ENCODE measurements around the gene OR56B4.

Gene OR56B4

GRCh38 chr11:6077723-6078122 lies 29.8 kb upstream of the OR56B4 start:
- TF ChIP-seq CTCF (IDR thresholded peaks at IDR 0.05; ENCODE audit: low read length) (no peak), EZH2 (optimal IDR thresholded peaks at IDR 0.05; ENCODE audit: low read depth, low read length) (no peak), EZH2phosphoT487 (IDR thresholded peaks at IDR 0.05; ENCODE audit: low read length) (no peak)
- H3K79me2 ChIP-seq (ENCODE audit: low read length), result no peaks in the 10 kb centered on the region
- H3K27ac ChIP-seq (ENCODE audit: low read length), result no peak overlapping the region

GRCh38 chr11:6079463-6079862 lies 28.0 kb upstream of the OR56B4 start:
- no peak overlapping the region for H3K4me3 ChIP-seq (ENCODE audit: low read length)
- no peak for DNase-seq
- H4K20me1 ChIP-seq (ENCODE audit: insufficient read depth, low read length), result no peaks in the 10 kb centered on the region
- H3K79me2 ChIP-seq (ENCODE audit: low read length), result no peaks in the 10 kb centered on the region
- no peak overlapping the region for H3K9ac ChIP-seq (ENCODE audit: low read length)
- no peak overlapping the region for H3K4me2 ChIP-seq (ENCODE audit: low read depth, low read length)
- H3K4me1 ChIP-seq (ENCODE audit: low read length), result no peaks in the 10 kb centered on the region
- TF ChIP-seq EZH2phosphoT487 (IDR thresholded peaks at IDR 0.05; ENCODE audit: low read length), result no peak
- no peak for TF ChIP-seq CTCF (IDR thresholded peaks at IDR 0.05; ENCODE audit: low read length)
- no peak for TF ChIP-seq EZH2 (optimal IDR thresholded peaks at IDR 0.05; ENCODE audit: low read depth, low read length)
- no peaks in the 10 kb centered on the region for H3F3A ChIP-seq (ENCODE audit: insufficient read depth, low read length)
- H3K9me2 ChIP-seq (replicated peaks; ENCODE audit: insufficient read depth, low read length), result no peaks in the 10 kb centered on the region
- no peaks in the 10 kb centered on the region for H3K36me3 ChIP-seq (replicated peaks; ENCODE audit: insufficient read depth, low read length)
- H3K27ac ChIP-seq (ENCODE audit: low read length), result no peak overlapping the region
- no peaks in the 10 kb centered on the region for H3K27me3 ChIP-seq (replicated peaks; ENCODE audit: insufficient read depth, low read length)
- no peak overlapping the region for H2AFZ ChIP-seq (ENCODE audit: low read length)
- H3K9me3 ChIP-seq (replicated peaks; ENCODE audit: insufficient read depth, low read length), result no peaks in the 10 kb centered on the region

More at GRCh38 chr11:6077723-6078122, 29.8 kb upstream of the OR56B4 start:
- no peak overlapping the region for H2AFZ ChIP-seq (ENCODE audit: low read length)
- H3K9me2 ChIP-seq (replicated peaks; ENCODE audit: insufficient read depth, low read length), result no peaks in the 10 kb centered on the region
- H3K9ac ChIP-seq (ENCODE audit: low read length), result no peak overlapping the region
- H3K27me3 ChIP-seq (replicated peaks; ENCODE audit: insufficient read depth, low read length), result no peaks in the 10 kb centered on the region
- H3K4me1 ChIP-seq (ENCODE audit: low read length), result no peaks in the 10 kb centered on the region
- H4K20me1 ChIP-seq (ENCODE audit: insufficient read depth, low read length), result no peaks in the 10 kb centered on the region
- H3K4me3 ChIP-seq (ENCODE audit: low read length), result no peak overlapping the region
- H3K36me3 ChIP-seq (replicated peaks; ENCODE audit: insufficient read depth, low read length), result no peaks in the 10 kb centered on the region
- no peak overlapping the region for H3K4me2 ChIP-seq (ENCODE audit: low read depth, low read length)
- H3K9me3 ChIP-seq (replicated peaks; ENCODE audit: insufficient read depth, low read length), result no peaks in the 10 kb centered on the region
- DNase-seq, result no peak
- H3F3A ChIP-seq (ENCODE audit: insufficient read depth, low read length), result no peaks in the 10 kb centered on the region

- DNase-seq, result no peak
- H3F3A ChIP-seq (ENCODE audit: insufficient read depth, low read length), result no peaks in the 10 kb centered on the region
- H3K27ac ChIP-seq (ENCODE audit: low read length), result no peak overlapping the region
- H3K4me3 ChIP-seq (ENCODE audit: low read length), result no peak overlapping the region
- no peaks in the 10 kb centered on the region for H3K4me1 ChIP-seq (ENCODE audit: low read length)
- no peak overlapping the region for H3K4me2 ChIP-seq (ENCODE audit: low read depth, low read length)
- no peaks in the 10 kb centered on the region for H3K9me3 ChIP-seq (replicated peaks; ENCODE audit: insufficient read depth, low read length)
- no peaks in the 10 kb centered on the region for H3K27me3 ChIP-seq (replicated peaks; ENCODE audit: insufficient read depth, low read length)
- H3K9ac ChIP-seq (ENCODE audit: low read length), result no peak overlapping the region
- no peak for TF ChIP-seq EZH2phosphoT487 (IDR thresholded peaks at IDR 0.05; ENCODE audit: low read length)
- TF ChIP-seq CTCF (IDR thresholded peaks at IDR 0.05; ENCODE audit: low read length), result no peak
- no peak for TF ChIP-seq EZH2 (optimal IDR thresholded peaks at IDR 0.05; ENCODE audit: low read depth, low read length)
- no peaks in the 10 kb centered on the region for H3K9me2 ChIP-seq (replicated peaks; ENCODE audit: insufficient read depth, low read length)
- H3K79me2 ChIP-seq (ENCODE audit: low read length), result no peaks in the 10 kb centered on the region
- H3K36me3 ChIP-seq (replicated peaks; ENCODE audit: insufficient read depth, low read length), result no peaks in the 10 kb centered on the region
- H2AFZ ChIP-seq (ENCODE audit: low read length), result no peak overlapping the region
- no peaks in the 10 kb centered on the region for H4K20me1 ChIP-seq (ENCODE audit: insufficient read depth, low read length)
Observed at GRCh38 chr11:6083129-6083528, 24.4 kb upstream of the OR56B4 start.
